ENCODE data around the gene VIL1. TPM values are rescaled to one million over a fixed set of nuclear protein-coding genes. Genes with fewer than 3 reads are reported as not detected.

VIL1 gene
- total RNA-seq, 1 experiment from 2014 or later, result 4.2 TPM

GRCh38 chr2:218392459-218392858 is 26.5 kb upstream of the VIL1 start:
- Histone ChIP-seq H3K18ac (ENCODE audit: insufficient read length, low read depth, low read length) (no peak overlapping the region), H4K20me1 (ENCODE audit: control insufficient read depth, insufficient read depth, insufficient read length) (no peaks in the 10 kb centered on the region), H2BK120ac (ENCODE audit: low read depth, low read length, poor library complexity, severe bottlenecking) (no peak overlapping the region), H2BK12ac (ENCODE audit: insufficient read length, low read depth, low read length) (no peak overlapping the region), H3K9me3 (ENCODE audit: control insufficient read depth, low read depth, low read length) (no peaks in the 10 kb centered on the region), H3K56ac (ENCODE audit: insufficient read length, low read depth, low read length) (no peak overlapping the region), H3K23ac (ENCODE audit: insufficient read length, low read depth, low read length) (no peak overlapping the region), H3K4me2 (ENCODE audit: insufficient read depth, insufficient read length, low read length) (no peak overlapping the region), H3K4ac (ENCODE audit: low read depth, low read length) (no peak overlapping the region), H3K14ac (ENCODE audit: insufficient read depth, low read length) (no peak overlapping the region), H3K27ac (ENCODE audit: insufficient read length, low read depth, low read length) (no peak overlapping the region), H3K9ac (ENCODE audit: extremely low read depth, insufficient read length, low read length) (no peak overlapping the region), H2AFZ (ENCODE audit: low read length) (no peak overlapping the region), H2AK5ac (ENCODE audit: insufficient read length, low read length) (no peak overlapping the region), H2BK5ac (ENCODE audit: insufficient read length, low read length) (no peak overlapping the region), H2BK20ac (ENCODE audit: low read depth, low read length, poor library complexity, severe bottlenecking) (no peak overlapping the region), H4K91ac (ENCODE audit: insufficient read length, low read depth, low read length) (no peak overlapping the region), H3K27me3 (ENCODE audit: insufficient read depth, low read length) (peaks cover 7% of the 10 kb centered on the region), H3T11ph (ENCODE audit: low read length) (no peak overlapping the region), H4K5ac (ENCODE audit: insufficient read length, low read depth, low read length) (no peak overlapping the region), H4K8ac (replicated peaks; ENCODE audit: insufficient read length, low read depth, low read length) (no peak overlapping the region), H3K23me2 (ENCODE audit: insufficient read length, low read depth, low read length, poor library complexity, severe bottlenecking) (peaks cover 20% of the 10 kb centered on the region), H3K4me1 (ENCODE audit: insufficient read depth, low read length) (no peaks in the 10 kb centered on the region; the same call in 1 of the 2 replicates), H3K79me2 (ENCODE audit: insufficient read depth, low read length) (no peaks in the 10 kb centered on the region), H2BK15ac (ENCODE audit: low read depth, low read length) (no peak overlapping the region), H3K79me1 (ENCODE audit: insufficient read depth, low read depth, low read length, poor library complexity, severe bottlenecking) (no peaks in the 10 kb centered on the region)
- peaks cover 38% of the 10 kb centered on the region for H3K27me3 Mint-ChIP-seq (ENCODE audit: low read depth)
- no peak for DNase-seq
- peak overlapping the region in 1 of 3 experiments; percentile 67; a peak in 1 of 7 replicates for H3K27ac Mint-ChIP-seq
- WGBS (ENCODE audit: extremely low coverage, insufficient read length, low lambda C conversion rate), result no CpG with 5 or more reads among the region's 5 CpGs
- H3K4me1 Mint-ChIP-seq, result peaks cover 22 to 38% of the 10 kb centered on the region in 2 experiments
- H3K9me3 Mint-ChIP-seq, result no peaks in the 10 kb centered on the region; a peak in 1 of 5 replicates
- no peak overlapping the region for H3K4me3 Mint-ChIP-seq
- TF ChIP-seq, protein P1, sequence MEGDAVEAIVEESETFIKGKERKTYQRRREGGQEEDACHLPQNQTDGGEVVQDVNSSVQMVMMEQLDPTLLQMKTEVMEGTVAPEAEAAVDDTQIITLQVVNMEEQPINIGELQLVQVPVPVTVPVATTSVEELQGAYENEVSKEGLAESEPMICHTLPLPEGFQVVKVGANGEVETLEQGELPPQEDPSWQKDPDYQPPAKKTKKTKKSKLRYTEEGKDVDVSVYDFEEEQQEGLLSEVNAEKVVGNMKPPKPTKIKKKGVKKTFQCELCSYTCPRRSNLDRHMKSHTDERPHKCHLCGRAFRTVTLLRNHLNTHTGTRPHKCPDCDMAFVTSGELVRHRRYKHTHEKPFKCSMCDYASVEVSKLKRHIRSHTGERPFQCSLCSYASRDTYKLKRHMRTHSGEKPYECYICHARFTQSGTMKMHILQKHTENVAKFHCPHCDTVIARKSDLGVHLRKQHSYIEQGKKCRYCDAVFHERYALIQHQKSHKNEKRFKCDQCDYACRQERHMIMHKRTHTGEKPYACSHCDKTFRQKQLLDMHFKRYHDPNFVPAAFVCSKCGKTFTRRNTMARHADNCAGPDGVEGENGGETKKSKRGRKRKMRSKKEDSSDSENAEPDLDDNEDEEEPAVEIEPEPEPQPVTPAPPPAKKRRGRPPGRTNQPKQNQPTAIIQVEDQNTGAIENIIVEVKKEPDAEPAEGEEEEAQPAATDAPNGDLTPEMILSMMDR (conservative IDR thresholded peaks at IDR 0.05), result no peak
- no peaks in the 10 kb centered on the region for H3K36me3 Mint-ChIP-seq (ENCODE audit: insufficient read depth in 1 of 3, low read depth in 3 of 3)

Data from H9 (cell line).